Amniotic stem cell (primary cell): ENCODE data around the gene ZDHHC14.

Experiments
- DNase-seq: peaks from one replicate; lab custom pipeline; 2025; lab: John Stamatoyannopoulos, UW

ZDHHC14 gene

GRCh38 chr6:157644043-157644810, 263.2 kb downstream of the ZDHHC14 start:
- no peak for DNase-seq

- no peak for DNase-seq
Measured at GRCh38 chr6:157645201-157645795, 264.3 kb downstream of the ZDHHC14 start.

GRCh38 chr6:157646012-157646411, 265.0 kb downstream of the ZDHHC14 start:
- DNase-seq, result no peak

GRCh38 chr6:157647261-157647915, 266.4 kb downstream of the ZDHHC14 start:
- no peak for DNase-seq

GRCh38 chr6:157648561-157648960, 267.6 kb downstream of the ZDHHC14 start:
- DNase-seq, result no peak

GRCh38 chr6:157649311-157650260, 268.6 kb downstream of the ZDHHC14 start:
- no peak for DNase-seq

GRCh38 chr6:157650261-157650640, 269.3 kb downstream of the ZDHHC14 start:
- DNase-seq, result no peak

GRCh38 chr6:157650801-157651200, 269.8 kb downstream of the ZDHHC14 start:
- DNase-seq, result no peak

GRCh38 chr6:157651731-157652490, 270.9 kb downstream of the ZDHHC14 start:
- DNase-seq, result no peak

GRCh38 chr6:157652601-157653363, 271.8 kb downstream of the ZDHHC14 start:
- no peak for DNase-seq

GRCh38 chr6:157653521-157653920, 272.5 kb downstream of the ZDHHC14 start:
- no peak for DNase-seq

- DNase-seq, result no peak
Measured at GRCh38 chr6:157655139-157655538, 274.1 kb downstream of the ZDHHC14 start.

- DNase-seq, result no peak
Measured at GRCh38 chr6:157656437-157656997, 275.5 kb downstream of the ZDHHC14 start.

- no peak for DNase-seq
Measured at GRCh38 chr6:157657754-157658153, 276.8 kb downstream of the ZDHHC14 start.

GRCh38 chr6:157658301-157658700, 277.3 kb downstream of the ZDHHC14 start:
- no peak for DNase-seq

- DNase-seq, result no peak
Measured at GRCh38 chr6:157659536-157660271, 278.7 kb downstream of the ZDHHC14 start.

GRCh38 chr6:157660414-157660813, 279.4 kb downstream of the ZDHHC14 start:
- no peak for DNase-seq

- DNase-seq, result no peak
Measured at GRCh38 chr6:157661652-157662051, 280.7 kb downstream of the ZDHHC14 start.

GRCh38 chr6:157663261-157663660, 282.3 kb downstream of the ZDHHC14 start:
- no peak for DNase-seq
